ENCODE data around the gene EFHC2.

The EFHC2 gene

DNA sequence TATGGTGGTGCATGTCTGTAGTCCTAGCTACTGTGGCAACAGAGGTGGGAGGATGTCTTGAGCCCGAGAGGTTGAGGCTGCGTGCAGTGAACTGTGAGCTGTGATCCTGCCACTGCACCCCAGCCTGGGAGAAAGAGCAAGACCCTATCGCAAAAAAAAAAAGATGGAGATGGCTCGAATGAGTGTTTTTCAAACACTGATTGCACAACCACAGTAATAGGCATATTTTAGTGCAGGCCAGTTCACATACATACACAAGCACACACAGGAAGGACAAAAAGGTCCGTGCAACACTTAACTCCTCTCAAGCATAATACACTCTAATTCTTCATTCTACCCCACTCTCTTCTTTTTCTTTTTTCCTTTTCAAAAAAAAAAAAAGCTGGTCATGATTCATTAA, 5.1 kb downstream of the EFHC2 start:
- H3K9me3 ChIP-seq (ENCODE audit: control insufficient read depth, low read length) = no peaks in the 10 kb centered on the region
- no peak overlapping the region for H3K9ac ChIP-seq
- H3K4me2 ChIP-seq (ENCODE audit: low read length) = no peak overlapping the region
- H3K36me3 ChIP-seq (ENCODE audit: control insufficient read depth, insufficient read depth, low read length) = no peaks in the 10 kb centered on the region
- H3K27me3 ChIP-seq (ENCODE audit: control insufficient read depth, insufficient read depth, low read length) = no peaks in the 10 kb centered on the region
- no peak overlapping the region for H3K4me3 ChIP-seq (ENCODE audit: low read depth, low read length)
- TF ChIP-seq, protein P1, sequence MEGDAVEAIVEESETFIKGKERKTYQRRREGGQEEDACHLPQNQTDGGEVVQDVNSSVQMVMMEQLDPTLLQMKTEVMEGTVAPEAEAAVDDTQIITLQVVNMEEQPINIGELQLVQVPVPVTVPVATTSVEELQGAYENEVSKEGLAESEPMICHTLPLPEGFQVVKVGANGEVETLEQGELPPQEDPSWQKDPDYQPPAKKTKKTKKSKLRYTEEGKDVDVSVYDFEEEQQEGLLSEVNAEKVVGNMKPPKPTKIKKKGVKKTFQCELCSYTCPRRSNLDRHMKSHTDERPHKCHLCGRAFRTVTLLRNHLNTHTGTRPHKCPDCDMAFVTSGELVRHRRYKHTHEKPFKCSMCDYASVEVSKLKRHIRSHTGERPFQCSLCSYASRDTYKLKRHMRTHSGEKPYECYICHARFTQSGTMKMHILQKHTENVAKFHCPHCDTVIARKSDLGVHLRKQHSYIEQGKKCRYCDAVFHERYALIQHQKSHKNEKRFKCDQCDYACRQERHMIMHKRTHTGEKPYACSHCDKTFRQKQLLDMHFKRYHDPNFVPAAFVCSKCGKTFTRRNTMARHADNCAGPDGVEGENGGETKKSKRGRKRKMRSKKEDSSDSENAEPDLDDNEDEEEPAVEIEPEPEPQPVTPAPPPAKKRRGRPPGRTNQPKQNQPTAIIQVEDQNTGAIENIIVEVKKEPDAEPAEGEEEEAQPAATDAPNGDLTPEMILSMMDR (IDR thresholded peaks at IDR 0.05) = no peak
- no peak overlapping the region for H2AFZ ChIP-seq
- no peaks in the 10 kb centered on the region for H3K4me1 ChIP-seq
- H3K79me2 ChIP-seq = no peaks in the 10 kb centered on the region
- H3K27ac ChIP-seq = no peak overlapping the region

DNA sequence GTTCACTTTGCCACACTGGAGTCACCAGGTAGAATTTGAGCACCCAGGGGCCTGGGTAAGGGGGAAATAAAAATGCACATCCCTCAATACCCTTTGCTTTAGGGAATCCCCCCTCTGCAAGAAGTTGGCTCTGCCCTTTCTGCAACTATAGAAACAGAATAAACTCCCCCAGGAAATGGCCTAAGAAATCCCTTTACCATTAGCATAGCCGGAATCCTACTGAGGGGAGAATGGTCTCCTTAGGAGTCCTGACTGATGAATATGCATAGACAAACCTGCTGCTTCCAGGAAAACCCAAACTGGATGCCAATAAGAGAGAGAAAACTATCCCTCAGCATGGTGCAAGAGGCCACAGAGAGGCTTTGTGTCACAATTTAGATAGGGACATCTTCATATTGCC, 11.0 kb downstream of the EFHC2 start:
- TF ChIP-seq, protein P1 (IDR thresholded peaks at IDR 0.05) = no peak
- Histone ChIP-seq H3K4me3 (ENCODE audit: low read depth, low read length) (no peak overlapping the region), H3K9ac (no peak overlapping the region), H3K27me3 (ENCODE audit: control insufficient read depth, insufficient read depth, low read length) (no peaks in the 10 kb centered on the region), H2AFZ (no peak overlapping the region), H3K79me2 (no peaks in the 10 kb centered on the region), H3K27ac (no peak overlapping the region), H3K9me3 (ENCODE audit: control insufficient read depth, low read length) (no peaks in the 10 kb centered on the region), H3K4me1 (no peaks in the 10 kb centered on the region), H3K36me3 (ENCODE audit: control insufficient read depth, insufficient read depth, low read length) (no peaks in the 10 kb centered on the region), H3K4me2 (ENCODE audit: low read length) (no peak overlapping the region)

DNA sequence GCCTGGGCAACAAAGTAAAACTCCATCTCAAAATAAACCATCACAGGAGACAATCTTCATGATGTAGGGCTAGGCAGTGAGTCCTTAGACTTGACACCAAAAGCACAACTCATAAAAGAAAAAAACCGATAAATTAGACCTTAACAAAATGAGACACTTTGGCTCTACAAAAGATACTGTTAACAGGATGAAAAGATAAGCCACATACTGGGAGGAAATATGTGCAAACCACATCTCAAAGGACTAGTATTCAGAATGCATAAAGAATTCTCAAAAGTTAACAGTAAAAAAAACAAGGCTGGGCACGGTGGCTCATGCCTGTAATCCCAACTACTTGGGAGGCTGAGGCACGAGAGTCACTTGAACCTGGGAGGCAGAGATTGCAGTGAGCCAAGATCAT, 13.2 kb downstream of the EFHC2 start:
- no peak overlapping the region for H3K4me3 ChIP-seq (ENCODE audit: low read depth, low read length)
- H3K27me3 ChIP-seq (ENCODE audit: control insufficient read depth, insufficient read depth, low read length) = no peaks in the 10 kb centered on the region
- TF ChIP-seq, protein P1 (IDR thresholded peaks at IDR 0.05) = no peak
- no peak overlapping the region for H3K27ac ChIP-seq
- no peaks in the 10 kb centered on the region for H3K4me1 ChIP-seq
- H3K79me2 ChIP-seq = no peaks in the 10 kb centered on the region
- H3K9me3 ChIP-seq (ENCODE audit: control insufficient read depth, low read length) = no peaks in the 10 kb centered on the region
- H3K9ac ChIP-seq = no peak overlapping the region
- H2AFZ ChIP-seq = no peak overlapping the region
- no peaks in the 10 kb centered on the region for H3K36me3 ChIP-seq (ENCODE audit: control insufficient read depth, insufficient read depth, low read length)
- H3K4me2 ChIP-seq (ENCODE audit: low read length) = no peak overlapping the region

DNA sequence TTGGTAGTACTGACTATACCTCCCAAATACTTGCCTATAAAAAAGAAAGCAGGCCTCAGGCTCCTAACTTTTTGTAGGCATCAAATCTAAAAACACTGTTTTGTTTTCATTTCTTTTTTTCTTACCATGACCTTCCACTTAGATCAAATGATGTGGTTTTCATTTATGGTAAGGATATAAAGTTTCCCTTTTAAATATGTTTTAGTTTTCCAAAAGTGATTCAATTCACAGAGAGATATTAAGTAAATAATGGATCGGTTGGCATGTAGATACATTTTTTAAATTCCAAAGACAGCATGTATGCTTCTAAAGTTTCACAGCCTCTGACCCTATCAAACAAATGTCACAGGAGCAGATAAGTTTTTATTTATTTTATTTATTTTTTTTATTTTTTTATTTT, 23.9 kb downstream of the EFHC2 start:
- H3K9me3 ChIP-seq (ENCODE audit: control insufficient read depth, low read length) = no peaks in the 10 kb centered on the region
- no peak overlapping the region for H3K27ac ChIP-seq
- no peak overlapping the region for H2AFZ ChIP-seq
- no peaks in the 10 kb centered on the region for H3K36me3 ChIP-seq (ENCODE audit: control insufficient read depth, insufficient read depth, low read length)
- no peaks in the 10 kb centered on the region for H3K4me1 ChIP-seq
- H3K79me2 ChIP-seq = no peaks in the 10 kb centered on the region
- TF ChIP-seq, protein P1 (IDR thresholded peaks at IDR 0.05) = no peak
- no peak overlapping the region for H3K9ac ChIP-seq
- no peak overlapping the region for H3K4me3 ChIP-seq (ENCODE audit: low read depth, low read length)
- no peak overlapping the region for H3K4me2 ChIP-seq (ENCODE audit: low read length)
- no peaks in the 10 kb centered on the region for H3K27me3 ChIP-seq (ENCODE audit: control insufficient read depth, insufficient read depth, low read length)

DNA sequence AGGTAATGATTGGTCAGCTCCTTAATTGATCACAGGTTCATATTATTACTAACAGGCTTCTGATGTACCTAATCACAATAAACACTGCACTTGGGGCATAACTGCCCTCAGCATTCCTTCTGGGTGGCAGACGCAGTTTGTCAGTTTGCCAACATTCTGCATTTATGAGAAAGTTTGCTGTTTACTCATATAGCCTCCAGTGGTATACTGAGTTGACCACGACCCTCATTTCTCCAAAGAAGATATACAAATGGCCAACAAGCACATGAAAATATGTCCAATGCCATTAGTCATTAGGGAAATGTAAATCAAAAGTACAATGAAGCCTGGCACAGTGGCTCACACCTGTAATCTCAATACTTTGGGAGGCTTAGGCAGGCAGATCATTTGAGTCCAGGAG, 26.3 kb downstream of the EFHC2 start:
- no peak overlapping the region for H3K4me2 ChIP-seq (ENCODE audit: low read length)
- no peak overlapping the region for H3K9ac ChIP-seq
- H3K79me2 ChIP-seq = no peaks in the 10 kb centered on the region
- H2AFZ ChIP-seq = no peak overlapping the region
- H3K27me3 ChIP-seq (ENCODE audit: control insufficient read depth, insufficient read depth, low read length) = no peaks in the 10 kb centered on the region
- no peaks in the 10 kb centered on the region for H3K36me3 ChIP-seq (ENCODE audit: control insufficient read depth, insufficient read depth, low read length)
- no peaks in the 10 kb centered on the region for H3K9me3 ChIP-seq (ENCODE audit: control insufficient read depth, low read length)
- H3K27ac ChIP-seq = no peak overlapping the region
- no peak overlapping the region for H3K4me3 ChIP-seq (ENCODE audit: low read depth, low read length)
- TF ChIP-seq, protein P1 (IDR thresholded peaks at IDR 0.05) = no peak
- H3K4me1 ChIP-seq = no peaks in the 10 kb centered on the region
